LNCaP clone FGC (cell line): ENCODE results near the gene SHISA7.

Source experiments
- DNase-seq: peaks from one replicate; pipeline ENCODE4 v3.0.0-alpha.2; 2011; ENCODE audit warnings: low read depth
- H3K4me3 ChIP-seq: 2 replicates; pipeline ENCODE4 v1.5.1; 2011; ENCODE audit warnings: mild to moderate bottlenecking, low read depth, low read length, control low read depth
- TF ChIP-seq, protein P1 (sequence below): IDR thresholded peaks from 2 replicates; pipeline ENCODE4 v1.5.1; 2012; ENCODE audit warnings: mild to moderate bottlenecking; ENCODE audit not compliant: control insufficient read depth, insufficient read depth; ENCODE audit errors: extremely low read depth

The SHISA7 gene

DNA sequence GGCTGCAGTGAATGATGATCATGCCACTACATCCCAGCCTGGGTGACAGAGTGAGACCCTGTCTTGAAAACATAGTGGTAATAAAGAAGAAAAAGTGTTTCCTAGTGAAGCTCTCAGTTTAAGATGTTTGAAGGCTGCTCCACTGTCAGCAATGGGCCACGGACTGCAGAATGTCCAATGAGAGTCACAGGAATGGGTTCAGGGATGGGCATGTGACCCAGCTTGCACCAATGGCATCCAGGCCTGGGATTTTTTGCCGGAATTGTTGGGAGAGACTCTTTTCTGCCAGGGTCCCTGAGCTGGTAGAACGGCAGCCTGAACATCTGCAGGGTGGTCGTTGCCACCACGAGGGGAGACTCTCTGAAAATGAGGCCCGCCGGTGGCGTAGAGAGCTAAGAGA, 6.3 kb downstream of the SHISA7 start:
- no peak for DNase-seq
- TF ChIP-seq, protein P1, sequence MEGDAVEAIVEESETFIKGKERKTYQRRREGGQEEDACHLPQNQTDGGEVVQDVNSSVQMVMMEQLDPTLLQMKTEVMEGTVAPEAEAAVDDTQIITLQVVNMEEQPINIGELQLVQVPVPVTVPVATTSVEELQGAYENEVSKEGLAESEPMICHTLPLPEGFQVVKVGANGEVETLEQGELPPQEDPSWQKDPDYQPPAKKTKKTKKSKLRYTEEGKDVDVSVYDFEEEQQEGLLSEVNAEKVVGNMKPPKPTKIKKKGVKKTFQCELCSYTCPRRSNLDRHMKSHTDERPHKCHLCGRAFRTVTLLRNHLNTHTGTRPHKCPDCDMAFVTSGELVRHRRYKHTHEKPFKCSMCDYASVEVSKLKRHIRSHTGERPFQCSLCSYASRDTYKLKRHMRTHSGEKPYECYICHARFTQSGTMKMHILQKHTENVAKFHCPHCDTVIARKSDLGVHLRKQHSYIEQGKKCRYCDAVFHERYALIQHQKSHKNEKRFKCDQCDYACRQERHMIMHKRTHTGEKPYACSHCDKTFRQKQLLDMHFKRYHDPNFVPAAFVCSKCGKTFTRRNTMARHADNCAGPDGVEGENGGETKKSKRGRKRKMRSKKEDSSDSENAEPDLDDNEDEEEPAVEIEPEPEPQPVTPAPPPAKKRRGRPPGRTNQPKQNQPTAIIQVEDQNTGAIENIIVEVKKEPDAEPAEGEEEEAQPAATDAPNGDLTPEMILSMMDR = no peak
- no peak overlapping the region for H3K4me3 ChIP-seq

DNA sequence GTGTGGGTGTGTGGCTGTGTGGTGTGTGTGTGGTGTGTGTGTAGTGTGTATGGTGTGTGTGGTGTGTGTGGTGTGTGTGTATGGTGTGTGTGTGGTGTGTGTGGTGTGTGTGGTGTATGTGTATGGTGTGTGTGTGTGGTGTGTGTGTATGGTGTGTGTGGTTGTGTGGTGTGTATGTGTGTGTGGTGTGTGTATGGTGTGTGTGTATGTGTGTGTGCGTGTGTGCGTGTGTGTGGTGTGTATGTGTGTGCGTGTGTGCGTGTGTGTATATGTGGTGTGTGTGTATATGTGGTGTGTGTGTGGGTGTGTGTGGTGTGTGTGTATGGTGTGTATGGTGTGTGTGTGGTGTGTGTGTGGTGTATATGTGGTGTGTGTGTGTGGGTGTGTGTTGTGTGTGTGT, 8.1 kb downstream of the SHISA7 start:
- no peak for DNase-seq
- no peak overlapping the region for H3K4me3 ChIP-seq
- TF ChIP-seq, protein P1 = no peak

DNA sequence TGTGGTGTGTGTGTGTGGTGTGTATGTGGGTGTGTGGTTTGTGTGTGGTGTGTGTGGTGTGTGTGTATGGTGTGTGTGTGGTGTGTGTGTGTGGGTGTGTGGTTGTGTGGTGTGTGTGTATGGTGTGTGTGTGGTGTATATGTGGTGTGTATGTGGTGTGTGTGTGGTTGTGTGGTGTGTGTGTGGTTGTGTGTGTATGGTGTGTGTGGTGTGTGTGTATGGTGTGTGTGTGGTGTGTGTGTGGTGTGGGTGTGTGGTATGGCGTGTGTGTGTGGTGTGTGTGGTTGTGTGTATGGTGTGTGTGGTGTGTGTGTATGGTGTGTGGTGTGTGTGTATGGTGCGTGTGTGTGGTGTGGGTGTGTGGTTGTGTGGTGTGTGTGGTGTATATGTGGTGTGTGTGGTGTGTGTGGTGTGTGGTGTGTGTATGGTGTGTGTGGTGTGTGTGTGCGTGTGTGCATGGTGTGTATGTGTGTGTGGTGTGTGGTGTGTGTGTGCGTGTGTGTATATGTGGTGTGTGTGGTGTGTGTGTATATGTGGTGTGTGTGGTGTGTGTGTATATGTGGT, 8.7 kb downstream of the SHISA7 start:
- H3K4me3 ChIP-seq = no peak overlapping the region
- no peak for DNase-seq
- TF ChIP-seq, protein P1 = no peak

DNA sequence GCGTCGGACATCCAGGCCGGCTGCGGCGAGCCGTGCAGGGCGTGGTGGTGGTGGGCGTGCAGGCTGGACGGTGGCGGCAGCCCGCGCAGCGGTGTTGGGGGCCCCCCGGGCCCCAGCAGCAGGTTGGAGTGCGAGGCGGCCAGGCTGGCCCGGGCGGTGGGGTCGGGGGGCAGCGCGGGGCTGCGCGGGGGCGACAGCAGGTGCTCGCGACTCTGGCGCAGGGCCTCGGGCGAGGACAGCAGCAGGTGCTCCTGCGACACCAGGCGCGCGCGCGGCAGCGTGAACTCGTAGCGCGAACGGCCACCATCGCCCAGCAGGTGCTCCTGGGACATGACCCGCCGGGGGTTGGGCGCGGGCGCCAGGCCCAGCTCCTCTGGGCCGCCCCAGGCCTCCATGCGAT, 9.8 kb downstream of the SHISA7 start:
- no peak overlapping the region for H3K4me3 ChIP-seq
- TF ChIP-seq, protein P1 = no peak
- no peak for DNase-seq

DNA sequence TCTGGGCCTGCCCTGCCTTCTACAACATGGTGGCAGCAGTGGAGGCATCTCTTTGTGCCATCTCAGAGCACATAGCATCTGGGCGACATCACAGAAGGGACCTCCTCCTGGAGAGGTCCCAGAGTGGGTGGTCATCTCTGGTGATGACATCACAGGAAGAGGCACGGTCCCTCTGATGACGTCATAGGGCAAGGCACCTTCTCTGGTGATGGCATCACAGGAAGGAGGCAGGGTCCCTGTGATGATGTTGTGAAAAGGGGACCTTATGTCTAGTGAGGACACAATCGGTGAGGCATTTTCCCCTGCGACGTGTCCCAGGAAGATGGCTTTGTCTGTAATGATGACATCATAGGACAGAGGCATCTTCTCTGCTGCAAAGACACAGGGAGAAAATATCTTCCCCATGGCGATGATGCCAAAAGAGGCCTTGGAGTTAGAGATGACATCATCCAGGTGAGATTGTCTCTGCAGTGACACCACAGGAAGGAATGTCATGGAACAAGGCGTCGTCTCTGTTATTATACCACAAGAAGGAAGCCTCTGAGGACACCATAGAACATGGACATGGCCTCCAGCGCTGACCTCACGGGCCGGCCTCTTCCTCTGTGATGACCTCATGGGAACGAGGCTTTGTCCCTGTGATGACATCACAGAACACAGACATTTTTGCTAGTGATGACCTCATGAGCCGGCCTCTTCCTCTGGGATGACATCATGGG, 10.7 kb downstream of the SHISA7 start:
- no peak for DNase-seq
- TF ChIP-seq, protein P1 = no peak
- no peak overlapping the region for H3K4me3 ChIP-seq

DNA sequence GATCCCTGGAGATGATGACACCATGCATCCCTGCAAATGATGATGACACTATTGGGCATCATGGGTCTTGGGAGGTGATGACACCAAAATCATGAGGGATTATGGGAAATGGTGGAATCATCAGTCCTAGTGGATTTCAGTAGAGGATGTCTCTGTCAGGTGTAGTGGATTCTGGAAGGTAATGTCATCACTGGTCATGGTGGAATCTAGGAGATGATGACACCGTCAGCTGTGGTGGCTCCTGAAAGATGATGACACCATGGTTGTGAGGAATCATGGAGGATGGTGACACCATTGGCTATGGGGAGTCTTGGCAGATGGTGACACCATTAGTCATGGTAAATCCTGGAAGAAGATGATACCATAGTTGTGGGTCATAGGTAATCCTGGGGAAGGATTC, 11.9 kb downstream of the SHISA7 start:
- TF ChIP-seq, protein P1 = no peak
- H3K4me3 ChIP-seq = no peak overlapping the region
- no peak for DNase-seq

DNA sequence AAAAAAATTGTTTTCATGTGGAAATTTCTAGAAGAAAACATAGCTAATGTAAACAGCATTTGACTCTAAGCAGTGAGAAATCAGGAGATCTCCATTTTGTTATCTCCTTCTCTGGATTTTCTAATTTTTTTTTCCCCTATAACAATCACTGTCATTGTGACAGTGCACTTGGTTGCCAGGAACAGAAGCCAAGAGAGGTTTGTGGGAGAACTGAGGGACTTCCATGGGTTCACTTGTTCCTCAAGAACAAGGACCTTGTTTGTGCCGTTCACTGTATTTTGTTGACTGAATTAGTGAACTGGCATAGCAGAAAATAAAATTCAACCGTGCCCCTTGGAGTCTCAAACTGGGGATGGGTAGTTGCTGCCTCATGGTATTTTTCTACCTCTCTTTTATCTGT, 17.1 kb downstream of the SHISA7 start:
- no peak overlapping the region for H3K4me3 ChIP-seq
- TF ChIP-seq, protein P1 = no peak
- DNase-seq = no peak
